HG02870 (cell line): ENCODE data around the gene UMPS.

ENCODE experiments used
- ATAC-seq: cut with Tn5 transposase; IDR thresholded peaks from one replicate; pipeline ENCODE4 v1.9.1; 2021; ENCODE audit warnings: mild to moderate bottlenecking, moderate library complexity; ENCODE audit not compliant: unreplicated experiment

UMPS gene

GRCh38 chr3:124796477-124796876 is 66.2 kb downstream of the UMPS start:
- no peak for ATAC-seq

GRCh38 chr3:124797426-124797945 is 67.2 kb downstream of the UMPS start:
- no peak for ATAC-seq
